Uterus (tissue), 4 donors: ENCODE data around the gene LSP1. TPM values are rescaled to one million over a fixed set of nuclear protein-coding genes. Genes with fewer than 3 reads are reported as not detected.
"Not testable (repeated sequence)": the region's sequence is repeated elsewhere in the genome, so short reads cannot be mapped to it uniquely, and the experiment has no call there.

Experiments
- DNase-seq, 2 donors: peaks; one replicate each; pipeline ENCODE4 v3.0.0-alpha.2; 2019 to 2020
- H3K27ac ChIP-seq, 2 donors: fragments of 200-600 bp; sonication (generic); 1 replicate in 1 of 2; 2 replicates in 1 of 2; pipeline ENCODE4 v1.5.1; 2016 to 2018
- H3K27me3 ChIP-seq, 2 donors: fragments of 200-600 bp; sonication (generic); one replicate each; pipeline ENCODE4 v1.5.1; 2018 to 2019; ENCODE audit warnings: control low read depth in 1 of 2
- H3K36me3 ChIP-seq, 2 donors: fragments of 200-600 bp; sonication (generic); one replicate each; pipeline ENCODE4 v1.5.1; 2019; ENCODE audit warnings: control low read depth in 1 of 2
- H3K4me1 ChIP-seq, 2 donors: fragments of 200-600 bp; sonication (generic); one replicate each; pipeline ENCODE4 v1.5.1; 2018 to 2019; ENCODE audit warnings: control low read depth in 1 of 2
- H3K4me3 ChIP-seq, 2 donors: fragments of 200-600 bp; sonication (generic); 1 replicate in 1 of 2; 2 replicates in 1 of 2; pipeline ENCODE4 v1.5.1; 2018 to 2019; ENCODE audit warnings: mild to moderate bottlenecking in 1 of 2
- H3K9me3 ChIP-seq, 2 donors: fragments of 200-600 bp; sonication (generic); one replicate each; pipeline ENCODE4 v1.5.1; 2019; ENCODE audit warnings: control low read depth in 1 of 2
- POLR2A ChIP-seq, 2 donors: fragments of 450-650 bp; IDR thresholded peaks; one replicate each; pipeline ENCODE4 v1.6.1; 2016; ENCODE audit warnings: antibody characterized with exemption in 2 of 2, mild to moderate bottlenecking in 1 of 2, moderate library complexity in 1 of 2
- intact Hi-C: fragments of 100-400 bp; cut with DNase I; formaldehyde crosslinking; loops from one replicate; pipeline ENCODE4 v1.15.1; 2023; ENCODE audit warnings: low total_unique reads
- total RNA-seq, 4 donors: library from RNA; depleted of rRNA in 3 of 4; stranded (reverse); fragments of >200 nt in 3 of 4; gene quantifications; one replicate each; pipeline versions ENCODE4 v1.1.0 to v1.2.4, GENCODE V29; 2014 to 2023
- TF ChIP-seq, protein P1 (sequence below), 4 experiments: fragments of 200-600 bp in 2 of 4; fragments of 450-650 bp in 2 of 4; sonication (generic) in 2 of 4; IDR thresholded peaks; one replicate each; pipeline ENCODE4 v1.5.1; 2016 to 2019; ENCODE audit warnings: antibody characterized with exemption in 4 of 4, mild to moderate bottlenecking in 2 of 4, moderate library complexity in 1 of 4
- donor health status: DM: yes; HTN: yes; CAD: no.

LSP1 gene, protein sequence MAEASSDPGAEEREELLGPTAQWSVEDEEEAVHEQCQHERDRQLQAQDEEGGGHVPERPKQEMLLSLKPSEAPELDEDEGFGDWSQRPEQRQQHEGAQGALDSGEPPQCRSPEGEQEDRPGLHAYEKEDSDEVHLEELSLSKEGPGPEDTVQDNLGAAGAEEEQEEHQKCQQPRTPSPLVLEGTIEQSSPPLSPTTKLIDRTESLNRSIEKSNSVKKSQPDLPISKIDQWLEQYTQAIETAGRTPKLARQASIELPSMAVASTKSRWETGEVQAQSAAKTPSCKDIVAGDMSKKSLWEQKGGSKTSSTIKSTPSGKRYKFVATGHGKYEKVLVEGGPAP
- 100 to 1,000 TPM in 1 of 4 donors, 10 to 100 TPM in 3; 11.2 to 112 (median 25.1) TPM for total RNA-seq

DNA sequence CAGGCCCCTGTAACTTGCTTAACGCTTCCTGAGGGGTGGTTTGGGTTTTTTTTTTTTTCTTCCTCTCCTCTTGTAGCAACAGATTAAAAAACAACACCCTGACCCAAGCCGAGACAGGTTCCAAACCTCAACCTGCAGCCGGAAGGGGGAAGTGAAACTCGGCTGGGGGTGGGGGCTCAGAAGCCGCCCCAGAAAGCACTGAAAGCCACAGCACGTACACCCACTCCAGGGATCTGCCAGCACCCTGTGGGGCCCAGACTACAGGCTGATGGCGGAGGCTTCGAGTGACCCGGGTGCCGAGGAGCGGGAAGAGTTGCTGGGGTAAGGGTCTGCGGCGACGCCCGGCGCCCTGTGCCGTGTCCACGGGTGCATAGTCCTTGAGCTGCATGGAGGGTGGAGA lies at the start of gene LSP1:
TSS of gene LSP1 (plus strand) at position 208 of the 400 bp plus-strand sequence. CDS start at position 269, 61 bp downstream.
- Histone ChIP-seq H3K36me3 (no peaks in the 10 kb centered on the region), H3K27me3 (no peaks in the 10 kb centered on the region), H3K9me3 (no peaks in the 10 kb centered on the region), H3K4me1 (no peaks in the 10 kb centered on the region), H3K4me3 (no peak within 1 kb of the TSS), H3K27ac (no peak within 1 kb of the TSS)
- no peak for DNase-seq
- TF ChIP-seq POLR2A (IDR thresholded peaks at IDR 0.05) = no peak
- TF ChIP-seq, protein P1, sequence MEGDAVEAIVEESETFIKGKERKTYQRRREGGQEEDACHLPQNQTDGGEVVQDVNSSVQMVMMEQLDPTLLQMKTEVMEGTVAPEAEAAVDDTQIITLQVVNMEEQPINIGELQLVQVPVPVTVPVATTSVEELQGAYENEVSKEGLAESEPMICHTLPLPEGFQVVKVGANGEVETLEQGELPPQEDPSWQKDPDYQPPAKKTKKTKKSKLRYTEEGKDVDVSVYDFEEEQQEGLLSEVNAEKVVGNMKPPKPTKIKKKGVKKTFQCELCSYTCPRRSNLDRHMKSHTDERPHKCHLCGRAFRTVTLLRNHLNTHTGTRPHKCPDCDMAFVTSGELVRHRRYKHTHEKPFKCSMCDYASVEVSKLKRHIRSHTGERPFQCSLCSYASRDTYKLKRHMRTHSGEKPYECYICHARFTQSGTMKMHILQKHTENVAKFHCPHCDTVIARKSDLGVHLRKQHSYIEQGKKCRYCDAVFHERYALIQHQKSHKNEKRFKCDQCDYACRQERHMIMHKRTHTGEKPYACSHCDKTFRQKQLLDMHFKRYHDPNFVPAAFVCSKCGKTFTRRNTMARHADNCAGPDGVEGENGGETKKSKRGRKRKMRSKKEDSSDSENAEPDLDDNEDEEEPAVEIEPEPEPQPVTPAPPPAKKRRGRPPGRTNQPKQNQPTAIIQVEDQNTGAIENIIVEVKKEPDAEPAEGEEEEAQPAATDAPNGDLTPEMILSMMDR (IDR thresholded peaks at IDR 0.05) = no peak
- intact Hi-C loops = no loop called here

DNA sequence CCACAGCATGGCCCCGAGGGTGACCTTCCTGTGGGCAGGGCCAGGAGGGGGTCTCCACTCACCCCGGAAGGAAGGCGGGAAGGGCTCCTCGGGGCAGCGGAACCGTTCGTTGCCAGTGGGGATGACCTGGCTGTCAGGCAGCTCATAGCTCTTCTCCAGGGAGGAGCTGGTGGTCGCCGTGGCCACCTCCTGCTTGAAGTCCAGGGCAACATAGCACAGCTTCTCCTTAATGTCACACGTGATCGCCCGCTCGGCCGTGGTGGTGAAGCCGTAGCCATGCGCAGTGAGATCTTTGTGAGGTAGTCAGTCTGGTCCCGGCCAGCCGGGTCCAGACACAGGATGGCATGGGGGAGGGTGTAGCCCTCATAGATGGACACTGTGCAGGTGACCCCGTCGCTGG lies 49.6 kb upstream of the LSP1 start:
- intact Hi-C loops = no loop called here
- Histone ChIP-seq H3K4me3 (no peak overlapping the region), H3K27ac (no peak overlapping the region), H3K9me3 (no peaks in the 10 kb centered on the region), H3K27me3 (no peaks in the 10 kb centered on the region), H3K36me3 (no peaks in the 10 kb centered on the region), H3K4me1 (no peaks in the 10 kb centered on the region)
- TF ChIP-seq, protein P1 (IDR thresholded peaks at IDR 0.05) = no peak
- no peak for TF ChIP-seq POLR2A (IDR thresholded peaks at IDR 0.05)
- no peak for DNase-seq

DNA sequence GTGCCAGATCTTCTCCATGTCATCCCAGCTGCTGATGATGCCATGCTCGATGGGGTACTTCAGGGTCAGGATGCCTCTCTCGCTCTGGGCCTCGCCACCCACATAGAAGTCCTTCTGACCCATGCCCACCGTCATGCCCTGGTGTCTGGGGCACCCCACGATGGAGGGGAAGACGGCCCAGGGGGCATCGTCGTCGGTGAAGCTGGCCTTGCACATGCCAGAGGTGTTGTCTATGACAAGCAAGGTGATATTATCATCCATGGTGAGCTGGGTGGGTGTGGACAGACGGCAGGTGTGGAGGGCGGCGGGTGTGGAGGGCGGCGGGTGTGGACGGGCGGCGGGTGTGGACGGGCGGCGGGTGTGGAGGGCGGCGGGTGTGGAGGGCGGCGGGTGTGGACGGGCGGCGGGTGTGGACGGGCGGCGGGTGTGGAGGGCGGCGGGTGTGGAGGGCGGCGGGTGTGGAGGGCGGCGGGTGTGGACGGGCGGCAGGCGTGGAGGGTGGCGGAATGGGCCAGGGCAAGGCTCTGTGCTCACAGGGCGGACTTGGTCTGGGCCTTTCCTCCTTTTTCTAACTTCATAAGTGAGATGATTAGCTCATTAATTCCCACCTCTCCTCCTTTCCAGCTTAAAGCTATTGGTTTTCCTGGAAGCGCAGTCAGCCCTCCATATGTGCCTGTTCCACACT lies 48.9 kb upstream of the LSP1 start:
- H3K36me3 ChIP-seq, H3K27ac ChIP-seq, H3K9me3 ChIP-seq, H3K4me1 ChIP-seq, H3K27me3 ChIP-seq, H3K4me3 ChIP-seq, intact Hi-C loops, DNase-seq: not testable (repeated sequence)

DNA sequence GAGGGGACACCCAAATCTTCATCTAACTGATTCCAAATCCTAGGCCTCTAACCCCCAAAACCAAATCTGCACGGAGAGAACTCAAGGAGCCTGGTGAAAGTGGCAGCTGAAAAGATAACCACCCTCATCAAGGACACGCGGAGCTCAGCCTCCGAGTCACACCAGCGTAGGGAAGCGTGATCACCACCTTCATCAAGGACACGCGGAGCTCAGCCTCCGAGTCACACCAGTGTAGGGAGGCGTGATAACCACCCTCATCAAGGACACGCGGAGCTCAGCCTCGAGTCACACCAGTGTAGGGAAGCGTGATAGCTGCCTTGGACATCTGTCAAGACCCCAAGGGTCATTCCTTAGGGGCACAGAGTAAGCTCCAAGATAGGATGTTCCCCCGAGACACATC lies 47.4 kb upstream of the LSP1 start:
- intact Hi-C loops = no loop called here
- TF ChIP-seq, protein P1 (IDR thresholded peaks at IDR 0.05) = no peak
- TF ChIP-seq POLR2A (IDR thresholded peaks at IDR 0.05) = no peak

DNA sequence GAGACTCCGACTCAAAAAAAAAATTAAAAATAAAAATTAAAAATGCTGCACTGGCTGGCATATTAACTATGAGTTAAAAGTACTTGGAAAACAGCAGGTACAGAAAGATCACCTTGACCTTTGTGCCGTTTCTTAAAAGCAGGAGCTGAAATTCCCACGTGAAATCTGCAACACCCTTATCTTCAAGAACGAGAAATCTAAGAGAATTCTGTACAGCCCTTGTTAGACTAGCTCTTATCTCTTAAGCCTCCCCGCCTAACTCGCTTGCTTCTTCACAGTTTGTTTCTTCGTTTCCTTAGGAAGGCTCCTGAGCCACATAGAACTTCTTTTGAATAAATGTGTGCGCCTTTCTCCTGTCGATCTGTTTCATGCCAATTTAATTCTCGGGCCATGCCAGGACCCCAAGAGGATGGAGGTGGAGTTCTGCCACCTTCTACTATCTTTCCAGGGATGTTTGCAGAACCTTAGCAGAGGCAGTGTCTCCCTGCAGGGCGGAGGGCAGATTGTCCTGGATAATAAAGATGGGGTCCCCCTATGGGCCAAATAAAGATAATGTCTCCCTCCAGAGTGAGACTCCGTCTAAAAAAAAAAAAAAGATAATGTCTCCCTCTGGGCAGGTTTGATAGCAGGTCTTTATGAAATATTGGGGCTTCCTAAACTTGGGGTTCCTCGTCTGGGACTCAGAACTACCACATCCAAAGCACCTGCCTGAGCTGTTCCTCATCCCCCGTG lies 45.5 kb upstream of the LSP1 start:
- no peaks in the 10 kb centered on the region for H3K27me3 ChIP-seq
- H3K9me3 ChIP-seq = no peaks in the 10 kb centered on the region
- H3K27ac ChIP-seq = no peak overlapping the region
- H3K36me3 ChIP-seq = no peaks in the 10 kb centered on the region
- H3K4me3 ChIP-seq = no peak overlapping the region
- TF ChIP-seq, protein P1 (IDR thresholded peaks at IDR 0.05) = no peak
- no peak for TF ChIP-seq POLR2A (IDR thresholded peaks at IDR 0.05)
- no peaks in the 10 kb centered on the region for H3K4me1 ChIP-seq
- intact Hi-C loops = no loop called here
- no peak for DNase-seq

More for the DNA sequence above, 47.4 kb upstream of the LSP1 start:
- Histone ChIP-seq H3K36me3 (no peaks in the 10 kb centered on the region), H3K4me3 (no peak overlapping the region), H3K27me3 (no peaks in the 10 kb centered on the region), H3K27ac (no peak overlapping the region), H3K4me1 (no peaks in the 10 kb centered on the region), H3K9me3 (no peaks in the 10 kb centered on the region)
- DNase-seq = no peak
